ENCODE data around the gene MRPL40.

- TF ChIP-seq POLR2A (IDR thresholded peaks at IDR 0.05; ENCODE audit: extremely low read depth, insufficient read length) = no peak
- no peak for TF ChIP-seq CTCF (IDR thresholded peaks at IDR 0.05; ENCODE audit: low read depth, low read length)
- no peak for TF ChIP-seq MYC (IDR thresholded peaks at IDR 0.05; ENCODE audit: low read depth, low read length)
These were observed 22.7 kb downstream of the MRPL40 start for GRCh38 chr22:19455033-19455432.
